Stimulated activated CD8-positive, alpha-beta memory T cell treated with anti-CD3 and anti-CD28 coated beads, Interleukin-12 subunit alpha, Interleukin-12 subunit beta, amount 100 ng/mL, for 4 hours (primary cell): ENCODE results near the gene KCNH5.

Experiments used
- DNase-seq: peaks from one replicate; pipeline ENCODE4 v3.0.0-alpha.2; 2020; ENCODE audit warnings: low read depth

KCNH5 gene

GRCh38 chr14:63045234-63045611 lies at the start of gene KCNH5:
Gene KCNH5 (minus strand): TSS chr14:63045458. CDS start chr14:63045186, 272 bp downstream.
- DNase-seq, result no peak

GRCh38 chr14:63091394-63091996 lies 46.2 kb upstream of the KCNH5 start:
- no peak for DNase-seq

- no peak for DNase-seq
Observed at GRCh38 chr14:63088865-63089264, 43.6 kb upstream of the KCNH5 start.

GRCh38 chr14:63078569-63078968 lies 33.3 kb upstream of the KCNH5 start:
- no peak for DNase-seq

- no peak for DNase-seq
Observed at GRCh38 chr14:63076488-63076887, 31.2 kb upstream of the KCNH5 start.

GRCh38 chr14:63055631-63056030 lies 10.4 kb upstream of the KCNH5 start:
- DNase-seq, result no peak

- no peak for DNase-seq
Observed at GRCh38 chr14:63051992-63052391, 6.7 kb upstream of the KCNH5 start.

- no peak for DNase-seq
Observed at GRCh38 chr14:63051301-63051700, 6.0 kb upstream of the KCNH5 start.

- no peak for DNase-seq
Observed at GRCh38 chr14:63050694-63051093, 5.4 kb upstream of the KCNH5 start.

- no peak for DNase-seq
Observed at GRCh38 chr14:63046339-63047268, 1.3 kb upstream of the KCNH5 start.

- DNase-seq, result no peak
Observed at GRCh38 chr14:63045612-63046320, 508 bp upstream of the KCNH5 start.

- DNase-seq, result no peak
Observed at GRCh38 chr14:63039866-63040265, 5.4 kb downstream of the KCNH5 start.

- DNase-seq, result no peak
Observed at GRCh38 chr14:63032641-63033040, 12.6 kb downstream of the KCNH5 start.

- DNase-seq, result no peak
Observed at GRCh38 chr14:63032076-63032475, 13.2 kb downstream of the KCNH5 start.

- DNase-seq, result no peak
Observed at GRCh38 chr14:63030113-63030512, 15.1 kb downstream of the KCNH5 start.

- no peak for DNase-seq
Observed at GRCh38 chr14:63027719-63028118, 17.5 kb downstream of the KCNH5 start.

- no peak for DNase-seq
Observed at GRCh38 chr14:63026491-63026890, 18.8 kb downstream of the KCNH5 start.

- DNase-seq, result no peak
Observed at GRCh38 chr14:63014621-63015020, 30.6 kb downstream of the KCNH5 start.

- DNase-seq, result no peak
Observed at GRCh38 chr14:63012171-63012570, 33.1 kb downstream of the KCNH5 start.

GRCh38 chr14:63011623-63012022 lies 33.6 kb downstream of the KCNH5 start:
- DNase-seq, result no peak

- no peak for DNase-seq
Observed at GRCh38 chr14:63009495-63009894, 35.8 kb downstream of the KCNH5 start.

GRCh38 chr14:63006531-63006930 lies 38.7 kb downstream of the KCNH5 start:
- no peak for DNase-seq

- DNase-seq, result no peak
Observed at GRCh38 chr14:62994096-62994495, 51.2 kb downstream of the KCNH5 start.
